MM.1S (cell line): ENCODE results near the gene STAU1.

Experiments used
- DNase-seq: peaks from one replicate; pipeline ENCODE4 v3.0.0-alpha.2; 2015
- H2AFZ ChIP-seq: fragments of 300-600 bp; sonication (generic); 2 replicates; pipeline ENCODE4 v1.6.0; 2016; ENCODE audit warnings: antibody characterized with exemption, low read length
- H3F3A ChIP-seq: fragments of 300-600 bp; sonication (generic); 2 replicates; pipeline ENCODE4 v1.6.1; 2016; ENCODE audit warnings: mild to moderate bottlenecking, antibody characterized with exemption, low read length, moderate library complexity, mixed read lengths; ENCODE audit not compliant: insufficient read depth
- H3K27ac ChIP-seq: fragments of 300-600 bp; sonication (generic); 2 replicates; pipeline ENCODE4 v1.5.1; 2016; ENCODE audit warnings: mild to moderate bottlenecking, low read length
- H3K27me3 ChIP-seq: fragments of 300-600 bp; sonication (generic); replicated peaks from 2 replicates; pipeline ENCODE4 v1.6.0; 2016; ENCODE audit warnings: low read length; ENCODE audit not compliant: insufficient read depth
- H3K36me3 ChIP-seq: fragments of 300-600 bp; sonication (generic); replicated peaks from 2 replicates; pipeline ENCODE4 v1.6.1; 2016; ENCODE audit warnings: mild to moderate bottlenecking, low read length, mixed read lengths; ENCODE audit not compliant: insufficient read depth
- H3K4me1 ChIP-seq: fragments of 300-600 bp; sonication (generic); 2 replicates; pipeline ENCODE4 v1.6.1; 2016; ENCODE audit warnings: low read length, mixed read lengths
- H3K4me2 ChIP-seq: fragments of 300-600 bp; sonication (generic); 2 replicates; pipeline ENCODE4 v1.6.0; 2016; ENCODE audit warnings: low read depth, low read length
- H3K4me3 ChIP-seq: fragments of 300-600 bp; sonication (generic); 2 replicates; pipeline ENCODE4 v1.5.1; 2016; ENCODE audit warnings: low read length, mixed read lengths
- H3K79me2 ChIP-seq: fragments of 300-600 bp; sonication (generic); 2 replicates; pipeline ENCODE4 v1.6.1; 2016; ENCODE audit warnings: mixed run types, low read length, mixed read lengths
- H3K9ac ChIP-seq: fragments of 300-600 bp; sonication (generic); 2 replicates; pipeline ENCODE4 v1.6.1; 2016; ENCODE audit warnings: low read length, mixed read lengths
- H3K9me2 ChIP-seq: fragments of 300-600 bp; sonication (generic); replicated peaks from 2 replicates; pipeline ENCODE4 v1.6.1; 2016; ENCODE audit warnings: mild to moderate bottlenecking, low read length, mixed read lengths; ENCODE audit not compliant: insufficient read depth
- H3K9me3 ChIP-seq: fragments of 300-600 bp; sonication (generic); replicated peaks from 2 replicates; pipeline ENCODE4 v1.6.1; 2016; ENCODE audit warnings: mild to moderate bottlenecking, low read length, mixed read lengths; ENCODE audit not compliant: insufficient read depth
- H4K20me1 ChIP-seq: fragments of 300-600 bp; sonication (generic); 2 replicates; pipeline ENCODE4 v1.6.1; 2016; ENCODE audit warnings: mild to moderate bottlenecking, low read length, moderate library complexity, mixed read lengths; ENCODE audit not compliant: insufficient read depth
- CTCF ChIP-seq: fragments of 300-600 bp; sonication (generic); IDR thresholded peaks from 2 replicates; pipeline ENCODE4 v1.5.1; 2016; ENCODE audit warnings: antibody characterized with exemption, low read length, mixed read lengths
- EZH2 ChIP-seq: fragments of 300-600 bp; sonication (generic); optimal IDR thresholded peaks from 2 replicates; pipeline ENCODE3; 2017; ENCODE audit warnings: low read depth, mild to moderate bottlenecking, antibody characterized with exemption, low read length, mixed read lengths
- EZH2phosphoT487 ChIP-seq: fragments of 300-600 bp; sonication (generic); IDR thresholded peaks from 2 replicates; pipeline ENCODE4 v1.6.1; 2018; ENCODE audit warnings: antibody characterized with exemption, low read length

Gene STAU1

GRCh38 chr20:49183444-49183843 lies 4.7 kb downstream of the STAU1 start:
- Histone ChIP-seq H3K79me2 (peaks cover 91% of the 10 kb centered on the region), H2AFZ (no peak overlapping the region), H3K4me3 (no peak overlapping the region), H3K9me3 (no peaks in the 10 kb centered on the region), H3K4me1 (0 out of 2 replicates have a peak, but pooled peaks cover 8% of the 10 kb centered on the region), H3F3A (peaks cover 9% of the 10 kb centered on the region; the same call in 1 of the 2 replicates), H3K27ac (no peak overlapping the region), H3K4me2 (no peak overlapping the region), H3K36me3 (no peaks in the 10 kb centered on the region), H3K9me2 (no peaks in the 10 kb centered on the region), H3K9ac (no peak overlapping the region), H3K27me3 (no peaks in the 10 kb centered on the region), H4K20me1 (peaks cover 15% of the 10 kb centered on the region)
- DNase-seq: no peak
- TF ChIP-seq EZH2: no peak
- TF ChIP-seq CTCF: no peak
- TF ChIP-seq EZH2phosphoT487: no peak

GRCh38 chr20:49181265-49181877 lies 6.8 kb downstream of the STAU1 start:
- DNase-seq: no peak
- H3K9ac ChIP-seq: no peak overlapping the region
- H3K9me3 ChIP-seq: no peaks in the 10 kb centered on the region
- no peak overlapping the region for H3K4me3 ChIP-seq
- no peak overlapping the region for H3K4me2 ChIP-seq
- peaks cover 97% of the 10 kb centered on the region for H3K79me2 ChIP-seq
- H2AFZ ChIP-seq: no peak overlapping the region
- H3K27me3 ChIP-seq: no peaks in the 10 kb centered on the region
- no peak overlapping the region for H3K27ac ChIP-seq
- TF ChIP-seq EZH2phosphoT487: no peak
- TF ChIP-seq CTCF: no peak
- no peak for TF ChIP-seq EZH2
- no peaks in the 10 kb centered on the region for H3K36me3 ChIP-seq
- 0 out of 2 replicates have a peak, but pooled peaks cover 3% of the 10 kb centered on the region for H3F3A ChIP-seq
- 0 out of 2 replicates have a peak, but pooled peaks cover 8% of the 10 kb centered on the region for H3K4me1 ChIP-seq
- peaks cover 15% of the 10 kb centered on the region for H4K20me1 ChIP-seq
- H3K9me2 ChIP-seq: no peaks in the 10 kb centered on the region

GRCh38 chr20:49179368-49180277 lies 8.5 kb downstream of the STAU1 start:
- DNase-seq: no peak
- Histone ChIP-seq H3K4me1 (0 out of 2 replicates have a peak, but pooled peaks cover 5% of the 10 kb centered on the region), H3K9ac (no peak overlapping the region)

More at GRCh38 chr20:49179368-49180277, 8.5 kb downstream of the STAU1 start:
- Histone ChIP-seq H4K20me1 (peaks cover 15% of the 10 kb centered on the region), H3K9me3 (no peaks in the 10 kb centered on the region), H3K36me3 (no peaks in the 10 kb centered on the region), H3K27me3 (no peaks in the 10 kb centered on the region), H3K79me2 (peaks cover 95% of the 10 kb centered on the region), H3K9me2 (no peaks in the 10 kb centered on the region), H2AFZ (no peak overlapping the region), H3K4me3 (no peak overlapping the region), H3K4me2 (no peak overlapping the region), H3K27ac (no peak overlapping the region), H3F3A (no peaks in the 10 kb centered on the region)
- TF ChIP-seq EZH2phosphoT487: no peak
- no peak for TF ChIP-seq EZH2
- no peak for TF ChIP-seq CTCF
